HG03066 (cell line): ENCODE data around the gene TTC29.

Experiments
- ATAC-seq: cut with Tn5 transposase; IDR thresholded peaks from one replicate; pipeline ENCODE4 v1.9.1; 2021; ENCODE audit warnings: low read depth; ENCODE audit not compliant: unreplicated experiment

Gene TTC29, protein sequence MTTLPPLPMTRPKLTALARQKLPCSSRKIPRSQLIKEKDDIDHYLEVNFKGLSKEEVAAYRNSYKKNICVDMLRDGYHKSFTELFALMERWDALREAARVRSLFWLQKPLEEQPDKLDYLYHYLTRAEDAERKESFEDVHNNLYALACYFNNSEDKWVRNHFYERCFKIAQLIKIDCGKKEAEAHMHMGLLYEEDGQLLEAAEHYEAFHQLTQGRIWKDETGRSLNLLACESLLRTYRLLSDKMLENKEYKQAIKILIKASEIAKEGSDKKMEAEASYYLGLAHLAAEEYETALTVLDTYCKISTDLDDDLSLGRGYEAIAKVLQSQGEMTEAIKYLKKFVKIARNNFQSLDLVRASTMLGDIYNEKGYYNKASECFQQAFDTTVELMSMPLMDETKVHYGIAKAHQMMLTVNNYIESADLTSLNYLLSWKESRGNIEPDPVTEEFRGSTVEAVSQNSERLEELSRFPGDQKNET

GRCh38 chr4:146945556-146946374 is at the start of gene TTC29:
Gene TTC29, minus strand, starts transcription at chr4:146945864. Its CDS starts 5,969 bp downstream, at chr4:146939895.
- ATAC-seq: peak; percentile 100

GRCh38 chr4:146981651-146982050 is 36.0 kb upstream of the TTC29 start:
- ATAC-seq: no peak

DNA sequence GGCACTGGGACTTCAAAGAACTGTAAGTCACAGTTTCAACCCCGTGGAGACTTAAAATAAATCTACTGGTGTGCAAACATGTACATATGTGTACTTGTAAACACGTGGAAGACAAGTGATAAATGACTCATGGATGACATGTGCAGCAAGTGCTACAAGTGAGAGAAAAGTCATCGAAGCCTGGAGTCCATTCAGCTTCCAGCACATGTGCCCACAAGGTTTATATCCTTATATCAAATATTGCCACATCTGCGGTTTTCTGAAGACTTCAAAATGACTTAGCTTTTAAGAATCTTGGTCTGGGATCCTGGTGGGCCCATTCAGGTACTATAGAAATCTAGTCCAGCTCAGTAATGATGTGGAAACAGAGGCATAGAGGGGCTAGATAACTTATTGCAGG is 33.0 kb upstream of the TTC29 start:
- ATAC-seq: no peak

GRCh38 chr4:146976145-146976544 is 30.5 kb upstream of the TTC29 start:
- no peak for ATAC-seq

- no peak for ATAC-seq
Measured at GRCh38 chr4:146975527-146975926, 29.9 kb upstream of the TTC29 start.

GRCh38 chr4:146975036-146975435 is 29.4 kb upstream of the TTC29 start:
- no peak for ATAC-seq

DNA sequence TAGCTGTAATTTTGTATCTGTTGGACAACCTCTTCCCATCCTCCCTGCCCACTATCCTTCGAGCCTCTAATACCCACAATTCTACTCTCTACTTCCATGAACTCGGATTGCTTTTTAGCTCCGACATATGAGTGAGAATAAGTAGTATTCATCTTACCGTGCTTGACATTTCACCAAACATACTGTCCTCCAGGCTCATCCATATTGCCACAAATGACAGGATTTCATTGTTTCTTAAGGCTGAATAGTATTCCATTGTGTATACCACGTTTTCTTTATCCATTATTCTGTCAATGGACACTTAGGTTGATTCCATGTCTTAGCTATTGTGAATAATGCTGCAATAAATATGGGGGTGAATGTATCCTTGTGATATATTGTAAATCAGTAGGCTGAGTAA is 26.4 kb upstream of the TTC29 start:
- no peak for ATAC-seq

DNA sequence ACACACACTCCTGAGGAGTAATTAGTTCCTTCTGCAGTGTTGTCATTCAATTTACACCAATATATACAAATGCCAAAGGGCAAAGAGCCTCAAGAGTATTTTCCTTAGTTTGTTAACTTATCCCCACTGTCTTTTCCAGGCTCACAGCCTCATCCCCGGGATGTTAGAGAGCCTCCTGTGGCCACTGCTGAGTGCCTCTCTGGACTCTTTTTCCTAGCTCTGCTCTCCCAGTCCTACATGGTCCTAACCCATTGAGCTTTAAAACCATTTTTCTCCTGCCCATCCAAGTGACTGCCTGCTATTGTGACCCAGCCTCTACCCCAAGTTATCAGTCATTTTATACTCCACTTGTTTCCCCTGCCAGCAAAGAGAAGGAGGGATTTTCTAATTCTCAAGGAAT is 23.5 kb upstream of the TTC29 start:
- no peak for ATAC-seq

DNA sequence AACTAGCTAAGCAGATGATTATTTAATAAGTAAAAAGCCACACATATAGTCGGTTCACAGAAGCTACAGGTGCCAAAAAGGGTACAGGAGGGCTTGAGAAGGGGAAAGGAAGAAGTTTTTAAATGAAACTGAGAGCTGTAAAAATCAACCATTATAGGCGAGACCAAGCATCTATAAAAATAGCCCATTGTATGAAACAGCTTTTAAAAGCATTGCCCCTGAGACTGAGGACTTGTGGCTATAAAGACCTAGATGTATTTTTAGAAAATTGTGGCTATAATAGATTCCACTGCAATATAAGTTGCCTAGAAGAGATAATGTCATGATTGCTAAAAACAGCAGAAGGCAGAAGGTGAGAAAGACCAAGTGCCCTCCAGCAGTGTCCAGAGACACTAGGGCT is 15.0 kb upstream of the TTC29 start:
- ATAC-seq: peak; percentile 53

GRCh38 chr4:146959692-146960091 is 14.0 kb upstream of the TTC29 start:
- no peak for ATAC-seq

- no peak for ATAC-seq
Measured at GRCh38 chr4:146957237-146957636, 11.6 kb upstream of the TTC29 start.

DNA sequence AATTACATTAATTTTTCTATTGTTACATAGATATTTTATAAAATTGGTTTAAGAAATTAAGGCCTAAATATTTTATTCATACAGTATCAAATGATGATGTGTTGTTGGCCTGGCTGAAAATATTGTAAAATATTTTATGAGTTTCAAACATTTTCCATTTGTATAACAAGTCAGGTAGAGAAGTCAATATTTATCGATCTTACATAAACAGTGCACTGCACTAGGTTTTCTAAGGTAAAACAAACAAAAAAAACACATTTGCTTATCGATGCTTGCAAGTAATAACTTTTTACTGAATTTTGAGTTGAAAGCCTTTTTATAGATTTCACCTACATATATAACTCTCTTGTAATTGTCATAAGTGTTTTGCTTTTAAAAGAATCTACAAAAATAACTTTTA is 7.2 kb upstream of the TTC29 start:
- no peak for ATAC-seq

DNA sequence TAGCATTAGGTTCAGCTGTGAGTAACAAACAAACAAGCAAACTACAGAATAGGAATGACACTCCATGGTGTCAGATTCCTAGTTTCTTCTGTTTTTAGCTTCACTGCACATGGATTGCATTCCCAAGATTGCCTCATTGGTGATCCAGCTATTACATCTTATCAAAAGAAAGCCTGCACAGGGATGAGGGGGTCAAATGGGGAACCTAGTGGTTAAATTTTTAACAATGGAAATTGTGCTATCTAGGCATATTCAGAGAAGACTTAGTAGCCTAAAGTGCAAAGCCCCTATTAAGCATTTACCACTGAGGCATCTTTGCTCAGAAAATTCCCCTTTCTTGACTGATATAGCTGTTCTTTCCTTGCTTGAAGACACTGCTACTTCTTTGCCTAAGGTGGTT is 3.9 kb upstream of the TTC29 start:
- ATAC-seq: no peak

- ATAC-seq: no peak
Measured at GRCh38 chr4:146943691-146944375, 1.8 kb downstream of the TTC29 start.

GRCh38 chr4:146932116-146932515 is 13.5 kb downstream of the TTC29 start:
- ATAC-seq: no peak

- no peak for ATAC-seq
Measured at GRCh38 chr4:146930673-146931072, 15.0 kb downstream of the TTC29 start.

DNA sequence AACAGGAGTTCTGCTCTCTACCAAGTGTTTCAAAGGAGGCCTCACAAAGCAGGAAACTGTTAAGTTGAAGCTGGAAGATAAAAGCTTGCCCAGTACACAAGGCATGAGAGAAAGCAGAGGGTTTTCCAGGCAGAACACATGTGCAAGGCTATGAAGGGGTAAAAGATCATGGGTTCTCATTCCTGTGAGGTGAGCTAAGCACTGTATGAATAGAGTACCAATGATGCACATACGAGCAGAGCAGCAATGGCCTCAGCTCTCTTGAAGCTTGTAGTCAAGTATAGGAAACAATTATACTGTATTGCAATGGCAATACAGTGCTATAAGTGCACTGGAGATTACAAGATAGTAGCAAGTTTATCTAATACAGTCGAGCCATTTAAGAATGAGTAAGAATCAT is 18.0 kb downstream of the TTC29 start:
- ATAC-seq: no peak

DNA sequence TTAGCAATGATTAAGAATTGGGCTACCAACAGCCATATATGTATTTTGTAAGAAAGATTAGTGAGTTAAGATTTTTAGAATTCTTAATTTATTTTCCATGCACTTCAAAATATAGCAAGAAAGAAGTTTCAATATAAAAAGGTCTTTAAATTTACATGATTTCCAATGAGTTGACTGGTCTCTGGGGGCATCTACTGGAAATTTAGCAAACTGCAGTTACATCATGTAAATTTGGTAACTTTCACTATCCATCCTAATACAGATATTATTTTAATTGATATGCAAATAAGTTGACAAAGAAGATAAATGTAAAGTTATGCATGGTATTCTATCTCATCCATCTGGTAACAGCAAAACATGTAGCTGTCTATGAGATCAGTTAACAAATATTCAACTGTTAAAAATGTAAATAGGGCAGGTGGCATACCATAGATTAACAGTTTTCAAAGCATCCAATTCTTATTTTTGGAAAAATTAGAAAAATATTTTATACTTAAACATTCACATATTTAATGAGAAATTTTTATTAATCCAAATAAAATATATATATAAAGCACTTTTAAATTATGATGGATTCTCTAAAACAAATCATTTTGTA is 29.1 kb downstream of the TTC29 start:
- ATAC-seq: no peak

DNA sequence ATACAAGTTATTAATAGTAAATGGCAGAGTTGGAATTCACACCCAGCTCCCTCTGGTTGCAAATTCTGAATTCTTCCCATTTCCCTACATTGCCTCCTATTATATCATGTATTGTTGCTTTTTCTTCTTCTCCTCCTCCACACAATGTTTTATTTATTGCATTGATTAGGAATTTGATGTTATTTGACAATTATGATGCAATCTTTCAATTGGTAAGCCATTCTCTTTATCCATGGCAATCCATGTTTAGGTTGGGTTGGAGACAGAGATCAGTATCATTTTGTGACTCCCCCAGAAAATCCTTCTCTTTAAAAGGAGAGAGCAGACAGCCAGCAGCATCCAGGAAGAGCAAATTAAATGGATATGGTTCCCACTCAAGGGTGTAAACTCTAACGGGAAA is 30.5 kb downstream of the TTC29 start:
- ATAC-seq: no peak

- no peak for ATAC-seq
Measured at GRCh38 chr4:146900295-146900694, 45.4 kb downstream of the TTC29 start.

- no peak for ATAC-seq
Measured at GRCh38 chr4:146890301-146890700, 55.4 kb downstream of the TTC29 start.
